Middle frontal gyrus (tissue), 1 donor: ENCODE measurements around the gene GREM2.

Source experiments
- DNase-seq: peaks from one replicate; pipeline ENCODE4 v3.0.0-alpha.2; 2015; ENCODE audit warnings: low spot score; ENCODE audit errors: extremely low spot score

The GREM2 gene

GRCh38 chr1:240500647-240501046, 111.3 kb downstream of the GREM2 start:
- no peak for DNase-seq

DNA sequence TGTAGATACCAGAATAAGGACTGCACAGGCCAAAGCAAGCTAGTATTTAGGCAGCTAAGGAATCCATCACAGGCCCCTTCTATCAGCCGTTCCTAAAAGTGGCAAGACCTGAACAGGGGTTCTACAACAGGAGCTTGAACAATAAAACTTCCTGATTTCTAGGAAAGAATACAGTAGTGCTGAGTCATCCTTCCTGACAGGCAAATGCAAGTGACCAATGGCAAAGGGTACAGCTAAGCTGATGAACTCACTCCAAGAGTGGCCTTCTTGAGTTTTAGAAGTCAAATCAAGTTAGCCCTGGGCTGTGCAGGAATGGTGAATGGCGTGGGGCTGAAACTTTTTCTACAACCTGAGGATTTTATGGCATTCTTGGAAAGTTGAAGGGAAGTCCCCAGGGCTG, 112.9 kb downstream of the GREM2 start:
- DNase-seq: no peak

- DNase-seq: no peak
These were observed 113.6 kb downstream of the GREM2 start for GRCh38 chr1:240498335-240498734.

DNA sequence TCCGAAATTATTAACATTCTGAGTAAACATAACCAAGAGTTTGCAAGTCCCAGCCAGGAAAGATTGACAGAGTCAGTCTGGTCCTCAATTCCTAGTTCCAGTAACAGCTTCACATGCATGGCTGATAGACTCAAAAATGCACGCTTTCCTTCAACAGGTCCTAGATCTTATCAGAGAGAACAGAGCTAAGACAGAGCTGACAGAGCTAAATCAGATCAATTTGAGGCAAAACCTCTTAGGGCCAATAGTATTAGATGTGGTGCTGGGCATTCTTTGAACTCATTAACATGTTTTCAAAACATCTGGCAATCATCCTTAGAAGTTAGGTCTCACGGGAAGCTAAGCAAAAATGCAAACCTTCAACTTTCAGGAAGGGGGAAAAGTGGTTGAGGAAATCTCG, 114.0 kb downstream of the GREM2 start:
- DNase-seq: no peak

GRCh38 chr1:240496941-240497340, 115.0 kb downstream of the GREM2 start:
- DNase-seq: no peak

GRCh38 chr1:240496356-240496755, 115.6 kb downstream of the GREM2 start:
- DNase-seq: no peak

DNA sequence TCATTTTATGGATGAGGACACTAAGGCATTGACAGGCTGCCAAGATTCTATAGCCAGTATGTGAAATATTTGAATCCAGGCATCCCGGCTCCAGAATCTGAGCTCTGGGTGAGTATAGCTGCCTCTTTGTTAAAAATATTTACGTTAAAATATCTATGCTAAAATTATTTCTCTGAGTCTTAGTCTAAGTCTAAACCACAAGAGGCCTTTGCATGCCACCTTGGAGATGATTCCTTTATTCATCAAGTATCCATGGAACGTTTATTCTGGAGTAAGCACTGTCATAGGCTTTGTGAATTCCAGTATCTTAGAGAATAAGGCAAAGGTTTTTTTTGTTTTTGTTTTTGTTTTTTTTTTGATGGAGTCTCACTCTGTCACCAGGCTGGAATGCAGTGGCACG, 116.4 kb downstream of the GREM2 start:
- no peak for DNase-seq

- no peak for DNase-seq
These were observed 119.0 kb downstream of the GREM2 start for GRCh38 chr1:240492832-240493440.

DNA sequence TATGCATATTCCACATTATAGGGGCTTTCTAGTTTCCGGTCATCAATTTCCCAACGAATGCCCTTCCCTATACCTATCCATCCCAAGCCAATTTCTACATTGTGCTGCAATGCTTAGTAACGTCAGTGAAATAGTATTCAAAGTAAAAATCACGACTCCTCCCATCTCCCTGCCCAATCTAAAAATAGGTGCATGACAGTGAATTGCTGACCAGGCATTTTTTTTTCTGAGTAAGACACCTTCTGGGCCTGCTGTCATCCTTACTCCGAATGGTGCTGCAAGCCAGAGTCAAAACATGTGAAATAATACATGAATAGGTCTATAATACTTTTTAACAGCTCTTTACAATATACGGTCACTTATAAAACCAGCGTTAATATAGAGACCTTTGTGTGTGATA, 120.2 kb downstream of the GREM2 start:
- DNase-seq: no peak

DNA sequence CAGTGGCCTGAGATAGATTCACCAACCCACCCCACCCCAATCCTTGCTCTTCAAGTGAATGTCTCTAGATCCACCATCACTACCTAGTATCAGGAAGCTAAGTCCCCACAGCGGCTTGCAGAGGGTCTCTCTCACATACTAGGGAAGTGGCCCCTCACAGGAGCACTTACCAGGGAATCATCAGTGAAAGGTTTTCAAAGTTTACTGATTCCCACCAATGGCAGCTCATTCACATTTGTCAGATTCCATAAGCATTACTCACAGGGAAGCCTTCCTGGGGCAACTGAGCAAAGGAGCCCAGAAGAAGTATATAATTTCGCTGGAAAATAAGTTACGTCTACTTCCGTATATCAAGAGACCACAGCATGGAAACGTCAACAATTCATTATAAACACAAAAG, 120.8 kb downstream of the GREM2 start:
- no peak for DNase-seq

- DNase-seq: no peak
These were observed 124.5 kb downstream of the GREM2 start for GRCh38 chr1:240487493-240487892.

GRCh38 chr1:240486611-240487010, 125.3 kb downstream of the GREM2 start:
- no peak for DNase-seq

- no peak for DNase-seq
These were observed 127.0 kb downstream of the GREM2 start for GRCh38 chr1:240484804-240485443.

DNA sequence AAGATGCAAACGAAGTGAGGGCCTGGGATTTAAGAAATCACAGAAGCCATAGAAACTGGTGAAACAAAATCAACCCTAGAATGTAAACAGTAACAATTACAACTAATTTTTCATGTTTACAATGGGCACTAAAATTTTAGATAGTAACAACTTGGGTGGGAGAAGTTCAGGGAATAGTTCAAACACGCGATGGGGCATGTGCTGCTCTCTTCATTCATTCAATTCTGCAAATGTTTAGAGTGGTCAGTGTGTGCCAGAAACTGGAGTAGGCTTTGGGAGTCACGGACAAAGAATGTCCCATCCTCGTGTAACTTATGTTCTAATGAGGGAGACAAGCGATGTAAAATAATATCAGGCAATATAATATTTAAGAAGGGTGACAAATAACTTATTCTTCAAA, 133.4 kb downstream of the GREM2 start:
- no peak for DNase-seq

DNA sequence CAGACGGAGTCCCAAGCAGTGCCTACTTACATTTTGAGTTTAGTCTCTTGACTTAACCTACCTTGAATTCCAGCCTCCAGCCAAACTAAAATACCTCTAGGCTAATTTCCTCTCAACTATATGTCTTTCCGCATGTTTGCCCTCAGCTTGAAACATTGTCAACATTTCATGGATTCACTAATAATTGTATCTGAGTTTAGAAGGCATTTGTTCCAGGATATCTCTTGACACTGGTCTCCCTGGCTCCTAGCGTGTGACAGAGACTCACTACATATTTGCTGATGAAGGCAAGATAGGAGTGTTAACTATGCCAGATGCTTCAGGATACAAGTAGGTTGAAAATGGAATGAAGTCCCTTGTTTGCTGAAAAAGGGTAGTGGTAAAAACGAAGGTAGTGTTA, 136.1 kb downstream of the GREM2 start:
- DNase-seq: no peak

GRCh38 chr1:240474133-240474614, 137.8 kb downstream of the GREM2 start:
- DNase-seq: no peak

DNA sequence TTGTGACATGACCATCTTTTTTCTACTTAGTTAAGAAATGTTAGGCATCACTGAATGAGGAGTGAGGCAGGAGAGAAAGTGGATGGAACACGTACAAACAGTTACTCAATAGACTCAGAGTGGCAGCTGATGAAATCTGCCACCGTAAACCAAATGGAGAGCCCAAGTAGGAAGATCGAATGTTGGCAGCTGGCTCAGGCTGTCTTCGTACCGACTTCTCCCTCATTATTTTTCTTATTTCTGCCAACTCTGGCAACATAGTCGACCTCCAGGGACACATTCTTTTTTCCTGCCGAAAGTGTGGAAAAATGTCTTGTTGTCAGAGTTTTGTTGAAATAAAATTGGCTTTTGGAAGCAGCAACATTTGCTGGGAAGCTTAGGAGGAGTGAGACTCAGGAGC, 143.3 kb downstream of the GREM2 start:
- no peak for DNase-seq

- DNase-seq: no peak
These were observed 144.1 kb downstream of the GREM2 start for GRCh38 chr1:240467895-240468294.

GRCh38 chr1:240466509-240466908, 145.4 kb downstream of the GREM2 start:
- DNase-seq: no peak

GRCh38 chr1:240465531-240465940, 146.4 kb downstream of the GREM2 start:
- DNase-seq: no peak

- DNase-seq: no peak
These were observed 147.9 kb downstream of the GREM2 start for GRCh38 chr1:240464099-240464498.

DNA sequence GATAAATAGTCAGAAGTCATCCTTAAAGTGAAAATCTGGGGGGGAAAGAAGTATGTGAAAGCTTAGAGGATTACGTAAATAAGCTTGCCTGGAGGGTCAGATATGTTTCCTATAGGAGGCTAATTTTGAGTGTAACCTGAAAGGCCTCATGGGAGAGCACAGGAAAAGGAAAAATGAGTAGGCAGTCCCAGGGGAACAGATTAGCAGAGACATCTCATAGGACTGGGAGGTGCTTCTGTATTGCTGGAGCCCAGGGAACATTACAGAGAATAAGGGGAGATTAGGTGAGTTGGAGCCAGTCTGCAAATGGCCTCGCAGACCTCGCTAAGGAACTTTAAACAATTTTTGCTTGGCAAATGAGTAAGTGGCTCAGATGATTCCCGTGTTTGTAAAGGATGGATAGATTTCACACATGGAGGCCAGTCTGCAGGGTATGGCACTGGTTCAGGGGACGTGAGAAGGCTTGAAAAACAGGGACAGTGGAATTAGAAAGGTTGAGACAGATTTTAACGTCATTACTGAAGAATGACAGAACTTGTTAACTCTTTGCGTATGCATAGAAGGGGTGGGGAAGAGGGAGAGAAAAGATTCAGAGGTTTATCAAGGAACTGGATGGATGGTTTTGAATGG, 149.1 kb downstream of the GREM2 start:
- DNase-seq: no peak

- DNase-seq: no peak
These were observed 149.7 kb downstream of the GREM2 start for GRCh38 chr1:240462277-240462676.
